HG03432 (cell line): ENCODE measurements around the gene RUVBL2.

ENCODE experiments used
- ATAC-seq: cut with Tn5 transposase; IDR thresholded peaks from one replicate; pipeline ENCODE4 v1.9.1; 2021; ENCODE audit warnings: mild to moderate bottlenecking, moderate library complexity; ENCODE audit not compliant: unreplicated experiment

The RUVBL2 gene

GRCh38 chr19:48993175-48994034 lies at the start of gene RUVBL2, which contains the start of gene GYS1:
RUVBL2 (plus strand) TSS chr19:48993887; CDS start chr19:48993912, 25 bp downstream.
GYS1 (minus strand) TSS chr19:48993309; CDS start chr19:48993112, 197 bp downstream.
- peak; percentile 86 for ATAC-seq

- no peak for ATAC-seq
These were observed 48.3 kb upstream of the RUVBL2 start for GRCh38 chr19:48945415-48945814.

GRCh38 chr19:48945817-48946216 lies 47.9 kb upstream of the RUVBL2 start:
- no peak for ATAC-seq

GRCh38 chr19:48946463-48947257 lies 47.0 kb upstream of the RUVBL2 start:
- ATAC-seq, result no peak

- no peak for ATAC-seq
These were observed 46.5 kb upstream of the RUVBL2 start for GRCh38 chr19:48947258-48947542.

GRCh38 chr19:48950159-48950558 lies 43.5 kb upstream of the RUVBL2 start:
- no peak for ATAC-seq

- ATAC-seq, result no peak
These were observed 42.7 kb upstream of the RUVBL2 start for GRCh38 chr19:48950830-48951519.

GRCh38 chr19:48953141-48953540 lies 40.5 kb upstream of the RUVBL2 start:
- no peak for ATAC-seq

GRCh38 chr19:48953990-48954594 lies 39.6 kb upstream of the RUVBL2 start:
- ATAC-seq, result no peak

GRCh38 chr19:48954595-48955307 lies 38.9 kb upstream of the RUVBL2 start, which contains the start of gene BAX:
BAX (plus strand) TSS chr19:48954875; CDS start chr19:48954929, 54 bp downstream.
- ATAC-seq, result peak; percentile 90

- no peak for ATAC-seq
These were observed 38.3 kb upstream of the RUVBL2 start for GRCh38 chr19:48955308-48955958.

- no peak for ATAC-seq
These were observed 35.7 kb upstream of the RUVBL2 start for GRCh38 chr19:48958006-48958405.

GRCh38 chr19:48959341-48960239 lies 34.1 kb upstream of the RUVBL2 start:
- ATAC-seq, result no peak

GRCh38 chr19:48961051-48961649 lies 32.5 kb upstream of the RUVBL2 start:
- ATAC-seq, result no peak

GRCh38 chr19:48961673-48962028 lies 32.0 kb upstream of the RUVBL2 start:
- ATAC-seq, result no peak

GRCh38 chr19:48962029-48962848 lies 31.4 kb upstream of the RUVBL2 start:
- ATAC-seq, result peak; percentile 27

- no peak for ATAC-seq
These were observed 30.9 kb upstream of the RUVBL2 start for GRCh38 chr19:48962849-48963165.
